Anterior cingulate cortex (tissue), 58 donors: ENCODE data around the gene CASS4.

Source experiments
- DNase-seq, 58 donors: peaks; one replicate each; lab custom pipeline; 2025; lab: John Stamatoyannopoulos, UW

CASS4 gene

DNA sequence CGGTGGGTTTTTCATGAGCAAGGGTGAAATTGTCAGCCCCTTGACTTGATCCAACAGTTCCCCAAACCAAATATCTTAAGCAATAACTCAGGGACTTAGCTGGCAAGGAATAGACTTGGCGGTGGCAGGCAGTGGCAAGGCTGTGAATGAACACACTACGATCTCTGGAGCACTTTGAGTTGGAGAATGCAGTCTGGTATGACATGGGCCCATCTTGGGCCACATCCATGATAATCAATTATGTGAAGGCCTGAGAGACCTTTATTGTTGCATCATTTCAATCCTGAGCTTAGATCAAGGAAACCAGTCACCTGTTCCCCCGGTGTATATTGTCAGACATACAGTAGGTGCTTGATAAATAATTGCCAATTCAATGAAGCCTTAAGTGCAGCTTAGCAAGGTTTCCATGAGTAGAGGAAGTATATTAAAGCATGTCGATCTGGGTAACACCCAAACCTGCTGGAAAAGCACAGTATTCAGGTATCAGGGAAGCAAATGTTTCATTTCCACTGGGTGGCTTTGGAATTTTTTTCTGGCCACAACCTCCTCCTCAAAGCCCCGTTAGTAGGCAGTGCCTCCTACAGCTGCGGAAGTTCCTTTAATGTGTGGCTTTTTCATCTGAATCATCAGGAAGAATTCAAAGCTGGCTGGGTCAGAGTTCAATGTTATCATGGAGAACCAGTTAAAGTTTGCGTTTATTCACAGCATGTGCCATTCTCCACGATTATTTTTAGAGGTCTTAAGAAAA lies 10.2 kb downstream of the CASS4 start:
- no peak for DNase-seq

DNA sequence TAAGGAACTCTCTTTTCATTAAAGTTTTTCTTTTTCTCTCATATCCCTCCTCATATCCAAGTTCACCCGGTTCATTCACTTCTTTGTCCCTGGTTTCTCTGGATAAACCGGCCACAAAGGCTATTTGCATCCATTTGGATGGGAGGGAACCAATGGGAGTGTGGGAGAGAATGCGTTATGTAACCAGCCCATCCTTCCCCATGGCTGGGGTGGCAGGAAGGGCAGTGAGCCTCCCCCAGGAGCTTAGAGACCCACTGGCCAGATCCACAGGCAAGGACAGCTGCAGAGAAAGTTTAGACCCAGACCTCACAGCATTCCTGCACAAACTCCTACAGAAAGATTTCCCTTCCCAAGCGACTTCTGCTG lies 10.7 kb downstream of the CASS4 start:
- DNase-seq, result no peak

DNA sequence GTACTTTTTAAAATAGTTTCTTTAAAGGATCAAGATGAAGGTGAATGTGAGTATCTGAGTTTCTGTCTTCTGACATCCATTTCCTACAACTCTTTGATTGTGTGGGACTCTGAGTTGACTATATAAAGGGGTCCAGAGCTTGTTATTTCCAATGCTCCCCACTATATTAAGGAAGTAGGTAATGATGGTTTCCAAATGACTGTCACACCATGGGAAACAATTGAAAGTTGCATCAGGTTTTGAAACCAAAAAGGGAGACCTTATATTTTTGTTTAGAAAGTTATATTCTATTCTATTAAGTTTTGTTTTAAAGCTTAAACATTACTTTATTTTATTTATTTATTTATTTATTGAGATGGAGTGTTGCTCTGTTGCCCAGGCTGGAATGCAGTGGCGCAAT lies 11.2 kb downstream of the CASS4 start:
- no peak for DNase-seq

DNA sequence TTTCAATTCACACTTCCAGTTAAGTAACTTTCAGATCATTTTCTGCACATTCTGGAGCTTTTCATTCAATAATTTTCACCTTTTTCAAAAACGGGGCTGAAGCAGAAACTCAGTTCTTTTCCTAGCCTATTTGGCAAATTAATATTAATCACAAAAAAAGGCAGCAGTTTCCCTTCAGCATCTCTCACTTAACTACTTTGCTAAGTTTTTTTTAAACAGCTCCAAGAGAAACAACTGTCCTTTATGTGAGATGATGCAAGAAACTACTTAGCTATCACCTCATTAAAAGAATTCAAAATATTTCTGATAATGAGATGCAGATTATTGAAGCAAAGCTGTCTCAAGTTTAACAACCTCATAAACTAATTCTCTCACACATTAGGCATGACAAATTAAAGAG lies 11.8 kb downstream of the CASS4 start:
- DNase-seq, result no peak

- no peak for DNase-seq
Measured at GRCh38 chr20:56424931-56425330, 12.9 kb downstream of the CASS4 start.

DNA sequence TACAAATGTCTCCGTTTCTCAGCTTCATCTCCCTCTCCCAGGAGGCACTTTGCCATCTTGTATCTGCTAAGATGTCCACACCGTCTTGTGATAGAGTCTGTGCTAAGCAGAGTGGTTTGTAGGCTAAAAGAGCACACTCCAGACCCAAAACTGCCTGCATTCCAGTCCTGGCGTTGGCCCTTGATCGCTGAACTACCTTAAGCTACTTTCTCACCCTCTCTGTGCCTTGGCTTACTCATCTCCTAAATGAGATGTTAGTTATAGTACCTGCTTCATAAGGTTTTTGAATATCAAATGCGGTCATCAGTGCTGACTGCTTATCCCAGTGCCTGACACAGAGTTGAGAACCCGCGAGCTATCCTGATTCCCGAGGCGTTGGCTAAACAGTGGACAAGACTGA lies 14.0 kb downstream of the CASS4 start:
- DNase-seq, result no peak

GRCh38 chr20:56426926-56427325 lies 14.9 kb downstream of the CASS4 start:
- no peak for DNase-seq

- DNase-seq, result no peak
Measured at GRCh38 chr20:56427797-56428196, 15.7 kb downstream of the CASS4 start.

DNA sequence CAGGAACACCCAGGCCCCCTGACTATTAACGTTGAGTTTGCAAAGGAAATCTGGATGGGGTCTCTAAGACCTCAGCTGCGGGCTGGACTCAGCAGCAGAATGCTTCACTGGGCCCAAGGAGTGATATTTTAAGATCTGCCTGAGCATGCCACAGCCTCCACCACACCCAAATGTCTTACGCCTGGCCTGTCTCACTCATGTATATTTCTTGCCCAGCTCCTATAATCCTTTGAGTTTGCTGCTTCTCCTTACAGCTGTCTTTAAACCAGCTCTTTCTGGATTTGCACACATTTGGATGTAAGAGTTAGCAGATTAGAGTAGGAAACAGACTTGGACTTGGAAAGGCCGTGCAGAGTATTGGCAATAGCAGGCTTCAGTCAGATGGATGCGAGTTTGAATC lies 16.4 kb downstream of the CASS4 start:
- DNase-seq, result no peak

DNA sequence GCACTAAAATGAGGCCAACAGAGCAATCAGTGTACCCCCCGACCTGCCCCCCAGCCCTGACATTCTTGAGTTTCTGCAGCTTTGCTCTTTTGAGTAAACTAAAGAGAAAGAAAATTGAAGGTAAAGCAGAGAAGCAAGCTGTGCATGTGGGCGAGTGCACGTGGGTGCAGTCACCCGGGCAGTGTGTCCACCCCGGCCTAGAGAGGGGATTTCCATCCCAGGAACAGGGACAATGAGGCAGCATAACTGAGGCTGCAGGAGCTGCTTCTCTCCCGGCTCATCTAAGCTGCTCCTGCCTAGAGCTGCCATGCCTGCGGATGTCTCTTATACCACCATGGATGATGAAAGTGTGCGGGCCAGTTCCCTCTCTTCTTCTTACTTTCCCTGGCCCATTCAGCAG lies 16.8 kb downstream of the CASS4 start:
- DNase-seq, result no peak

DNA sequence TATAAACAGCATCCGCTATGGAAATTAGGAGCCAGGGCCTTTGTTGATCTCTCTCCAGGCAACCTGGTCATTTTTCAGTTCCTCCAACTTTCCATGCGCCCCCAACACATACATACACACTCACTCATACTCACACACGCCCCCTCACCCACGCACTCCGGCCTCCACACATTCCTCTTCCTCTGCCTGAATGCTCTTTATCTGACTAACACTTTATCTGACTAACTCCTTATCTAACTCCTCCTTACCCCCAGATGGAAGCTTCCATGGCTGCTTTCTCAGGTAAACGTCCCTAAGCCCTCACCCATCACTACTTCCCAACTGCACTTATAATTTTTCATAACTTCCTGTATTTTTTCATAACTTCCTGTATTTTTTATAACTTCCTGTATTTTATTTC lies 17.4 kb downstream of the CASS4 start:
- DNase-seq, result no peak

DNA sequence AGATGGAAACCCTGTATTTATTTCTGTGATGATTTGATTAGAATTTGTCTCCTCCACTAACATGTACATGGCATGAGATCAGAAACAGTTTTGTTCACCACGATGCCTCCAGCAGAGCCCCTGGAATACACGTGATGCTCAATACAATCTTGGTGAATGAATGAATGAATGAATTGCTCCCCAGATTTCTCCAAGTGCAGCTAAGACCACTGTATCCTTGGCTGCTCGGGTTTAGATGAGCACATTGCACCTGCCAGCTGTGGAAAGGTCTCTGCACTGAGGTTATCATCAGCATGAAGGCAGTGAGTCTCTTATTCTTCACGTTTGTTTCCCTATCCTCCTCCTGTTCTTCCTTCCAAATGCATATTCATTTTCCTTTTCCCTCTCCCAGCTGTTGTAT lies 17.9 kb downstream of the CASS4 start:
- no peak for DNase-seq

GRCh38 chr20:56430461-56430860 lies 18.4 kb downstream of the CASS4 start:
- DNase-seq, result no peak

GRCh38 chr20:56430957-56431356 lies 18.9 kb downstream of the CASS4 start:
- DNase-seq, result no peak

DNA sequence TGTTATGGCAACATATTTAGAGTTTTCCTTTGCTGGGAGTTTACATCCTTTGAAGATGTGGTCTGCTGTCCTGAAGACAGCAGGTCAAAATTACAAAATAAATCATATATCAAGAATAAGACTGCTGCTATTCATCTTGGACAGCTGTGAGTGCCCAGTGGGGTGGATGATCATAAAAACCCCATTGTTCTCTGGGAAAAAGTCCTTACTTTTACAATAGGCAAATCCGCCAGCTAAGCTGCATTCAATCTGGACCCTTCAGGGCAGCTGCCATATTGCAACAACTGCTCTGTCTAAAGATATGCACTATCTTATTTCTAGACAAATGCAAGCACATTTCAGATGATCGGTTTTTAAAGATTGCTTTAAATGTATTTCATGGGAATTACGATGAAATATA lies 19.4 kb downstream of the CASS4 start:
- DNase-seq, result no peak

DNA sequence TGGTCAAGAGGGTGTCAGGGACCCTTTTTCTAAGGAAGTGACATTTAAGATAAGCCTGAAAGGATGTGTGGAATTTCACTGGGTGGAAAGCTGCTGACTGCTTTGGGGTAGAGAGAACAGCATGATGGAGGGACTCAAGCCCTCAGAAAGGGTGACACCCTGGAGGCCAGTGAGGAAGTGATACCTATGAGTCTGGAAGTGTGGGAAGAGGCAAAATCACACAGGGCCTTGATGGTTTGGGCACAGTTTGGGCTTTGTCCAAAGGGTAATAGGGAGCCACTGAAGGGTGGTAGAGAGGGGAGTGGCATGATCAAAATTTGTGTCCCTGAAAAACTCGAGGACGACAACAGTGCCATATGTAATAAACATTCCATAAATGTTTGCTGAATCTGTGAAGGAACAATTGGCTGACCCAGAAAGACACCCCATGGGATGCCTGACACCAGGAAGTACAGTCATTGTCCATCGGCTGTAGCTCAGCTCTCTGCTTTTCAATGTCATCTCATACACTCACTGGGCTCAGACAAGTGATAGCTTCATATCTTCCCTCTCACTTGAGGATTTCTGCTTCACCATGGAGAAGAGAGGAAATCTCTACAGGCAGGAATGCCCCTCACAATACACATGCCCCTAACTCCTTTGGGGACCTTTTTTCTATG lies 21.3 kb downstream of the CASS4 start:
- DNase-seq, result no peak

- DNase-seq, result peak in 2 of 58 donors; percentile 13 to 14
Measured at GRCh38 chr20:56433880-56434255, 21.8 kb downstream of the CASS4 start.

DNA sequence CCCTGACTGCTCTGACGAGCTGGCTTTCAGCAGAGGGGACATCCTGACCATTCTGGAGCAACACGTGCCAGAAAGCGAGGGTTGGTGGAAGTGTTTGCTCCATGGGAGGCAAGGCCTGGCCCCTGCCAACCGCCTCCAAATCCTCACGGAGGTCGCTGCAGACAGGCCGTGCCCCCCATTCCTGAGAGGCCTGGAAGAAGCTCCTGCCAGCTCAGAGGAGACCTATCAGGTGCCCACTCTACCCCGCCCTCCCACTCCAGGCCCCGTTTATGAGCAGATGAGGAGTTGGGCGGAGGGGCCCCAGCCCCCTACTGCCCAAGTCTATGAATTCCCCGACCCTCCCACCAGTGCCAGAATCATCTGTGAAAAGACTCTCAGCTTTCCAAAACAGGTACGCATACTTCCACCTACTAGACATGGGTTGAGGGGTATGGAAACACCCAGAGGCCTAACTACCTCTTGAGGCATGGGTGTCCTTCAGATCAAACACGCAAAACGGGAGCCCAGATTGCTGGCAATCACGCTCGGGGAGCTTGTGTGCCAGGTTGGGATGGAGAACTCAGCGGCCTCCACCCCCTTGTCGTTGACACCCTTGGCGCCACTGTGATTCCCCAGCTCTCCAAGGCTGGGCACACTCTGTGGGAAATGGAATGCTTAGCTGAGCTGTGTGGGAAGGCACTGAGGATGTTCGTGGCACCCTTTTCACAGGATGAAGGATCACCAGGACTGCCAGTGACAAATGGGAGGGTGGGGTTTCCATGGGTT lies 25.3 kb downstream of the CASS4 start:
- no peak for DNase-seq

DNA sequence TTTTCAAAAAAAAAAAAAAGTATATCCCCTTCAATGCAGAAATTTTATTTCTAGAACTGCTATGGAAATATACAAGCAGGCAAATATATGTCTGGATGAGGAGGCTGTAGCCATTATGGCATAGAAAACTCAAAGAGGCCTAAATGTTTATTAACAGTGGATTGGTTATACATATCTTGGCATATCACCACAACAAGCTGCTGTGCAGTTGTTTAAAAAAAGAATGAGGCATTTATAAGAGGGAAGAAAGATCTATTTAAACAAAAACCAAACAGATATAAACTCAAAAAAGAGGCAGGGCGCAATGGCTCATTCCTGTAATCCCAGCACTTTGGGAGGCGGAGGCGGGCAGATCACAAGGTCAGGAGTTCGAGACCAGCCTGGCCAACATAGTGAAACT lies 26.2 kb downstream of the CASS4 start:
- DNase-seq, result no peak

- DNase-seq, result no peak
Measured at GRCh38 chr20:56439771-56440291, 27.8 kb downstream of the CASS4 start.

- no peak for DNase-seq
Measured at GRCh38 chr20:56440346-56441007, 28.4 kb downstream of the CASS4 start.
